Hepatocyte (in vitro differentiated cells): ENCODE measurements around the gene CLDN6. TPM values are rescaled to one million over a fixed set of nuclear protein-coding genes. Genes with fewer than 3 reads are reported as not detected.

Experiments
- DNase-seq: peaks from one replicate; pipeline ENCODE4 v3.0.0-alpha.2; 2016; ENCODE audit warnings: low spot score
- H2AFZ ChIP-seq: fragments of 200-600 bp; sonication (generic); 2 replicates; pipeline ENCODE4 v1.6.0; 2016; ENCODE audit warnings: antibody characterized with exemption, mild to moderate bottlenecking
- H3K27ac ChIP-seq: fragments of 200-600 bp; sonication (generic); 2 replicates; pipeline ENCODE4 v1.5.1; 2016; ENCODE audit warnings: mild to moderate bottlenecking
- H3K27me3 ChIP-seq: fragments of 200-600 bp; sonication (generic); 2 replicates; pipeline ENCODE4 v1.6.1; 2016
- H3K36me3 ChIP-seq: fragments of 200-600 bp; sonication (generic); replicated peaks from 2 replicates; pipeline ENCODE4 v1.5.1; 2016; ENCODE audit warnings: low read depth; ENCODE audit not compliant: insufficient read depth
- H3K4me1 ChIP-seq: fragments of 200-600 bp; sonication (generic); 2 replicates; pipeline ENCODE4 v1.5.1; 2016; ENCODE audit warnings: mild to moderate bottlenecking, moderate library complexity; ENCODE audit not compliant: insufficient read depth
- H3K4me2 ChIP-seq: fragments of 200-600 bp; sonication (generic); 2 replicates; pipeline ENCODE4 v1.6.0; 2016
- H3K4me3 ChIP-seq: fragments of 200-600 bp; sonication (generic); 2 replicates; pipeline ENCODE4 v1.5.1; 2016; ENCODE audit warnings: mild to moderate bottlenecking
- H3K79me2 ChIP-seq: fragments of 200-600 bp; sonication (generic); 2 replicates; pipeline ENCODE4 v1.6.0; 2017; ENCODE audit warnings: mild to moderate bottlenecking
- H3K9me2 ChIP-seq: fragments of 200-600 bp; sonication (generic); replicated peaks from 2 replicates; pipeline ENCODE4 v1.6.0; 2017; ENCODE audit warnings: mild to moderate bottlenecking; ENCODE audit not compliant: insufficient read depth
- H3K9me3 ChIP-seq: fragments of 200-600 bp; sonication (generic); 2 replicates; pipeline ENCODE4 v1.5.1; 2016; ENCODE audit warnings: low read depth, mild to moderate bottlenecking
- H4K20me1 ChIP-seq: fragments of 200-600 bp; sonication (generic); 2 replicates; pipeline ENCODE4 v1.6.0; 2016; ENCODE audit warnings: mild to moderate bottlenecking; ENCODE audit not compliant: insufficient read depth, poor library complexity, severe bottlenecking
- EZH2 ChIP-seq: fragments of 200-600 bp; sonication (generic); IDR thresholded peaks from 2 replicates; pipeline ENCODE4 v1.6.1; 2016; ENCODE audit warnings: antibody characterized with exemption, mild to moderate bottlenecking, borderline replicate concordance
- EZH2phosphoT487 ChIP-seq: fragments of 200-600 bp; sonication (generic); IDR thresholded peaks from one replicate; pipeline ENCODE4 v1.6.1; 2018; ENCODE audit warnings: antibody characterized with exemption, mild to moderate bottlenecking, low read depth, moderate library complexity; ENCODE audit not compliant: unreplicated experiment, severe bottlenecking
- WGBS: methylation state at CpG from one replicate; pipeline ENCODE4 v1.1.6; 2016; ENCODE audit warnings: low lambda C conversion rate; ENCODE audit errors: missing lambda C conversion rate; 5-methylcytosine and 5-hydroxymethylcytosine counted together
- polyA plus RNA-seq: library from polyadenylated mRNA; unstranded; fragments of >200 nt; fragmentation: Nextera tagmentation; extraction: Ambion mirVana; gene quantifications from 2 replicates; pipeline ENCODE4 v1.2.1, GENCODE V29; 2016
- total RNA-seq: library from RNA; depleted of rRNA; stranded (reverse); fragments of >200 nt; gene quantifications from 2 replicates; pipeline ENCODE4 v1.2.3, GENCODE V29; 2014
- TF ChIP-seq, protein P1 (sequence below): fragments of 200-600 bp; sonication (generic); IDR thresholded peaks from 2 replicates; pipeline ENCODE4 v1.5.1; 2016; ENCODE audit warnings: antibody characterized with exemption, mild to moderate bottlenecking; ENCODE audit not compliant: poor library complexity

Gene CLDN6
- total and polyA plus RNA-seq, 2 experiments from 2014 or later: 258 to 568 TPM

DNA sequence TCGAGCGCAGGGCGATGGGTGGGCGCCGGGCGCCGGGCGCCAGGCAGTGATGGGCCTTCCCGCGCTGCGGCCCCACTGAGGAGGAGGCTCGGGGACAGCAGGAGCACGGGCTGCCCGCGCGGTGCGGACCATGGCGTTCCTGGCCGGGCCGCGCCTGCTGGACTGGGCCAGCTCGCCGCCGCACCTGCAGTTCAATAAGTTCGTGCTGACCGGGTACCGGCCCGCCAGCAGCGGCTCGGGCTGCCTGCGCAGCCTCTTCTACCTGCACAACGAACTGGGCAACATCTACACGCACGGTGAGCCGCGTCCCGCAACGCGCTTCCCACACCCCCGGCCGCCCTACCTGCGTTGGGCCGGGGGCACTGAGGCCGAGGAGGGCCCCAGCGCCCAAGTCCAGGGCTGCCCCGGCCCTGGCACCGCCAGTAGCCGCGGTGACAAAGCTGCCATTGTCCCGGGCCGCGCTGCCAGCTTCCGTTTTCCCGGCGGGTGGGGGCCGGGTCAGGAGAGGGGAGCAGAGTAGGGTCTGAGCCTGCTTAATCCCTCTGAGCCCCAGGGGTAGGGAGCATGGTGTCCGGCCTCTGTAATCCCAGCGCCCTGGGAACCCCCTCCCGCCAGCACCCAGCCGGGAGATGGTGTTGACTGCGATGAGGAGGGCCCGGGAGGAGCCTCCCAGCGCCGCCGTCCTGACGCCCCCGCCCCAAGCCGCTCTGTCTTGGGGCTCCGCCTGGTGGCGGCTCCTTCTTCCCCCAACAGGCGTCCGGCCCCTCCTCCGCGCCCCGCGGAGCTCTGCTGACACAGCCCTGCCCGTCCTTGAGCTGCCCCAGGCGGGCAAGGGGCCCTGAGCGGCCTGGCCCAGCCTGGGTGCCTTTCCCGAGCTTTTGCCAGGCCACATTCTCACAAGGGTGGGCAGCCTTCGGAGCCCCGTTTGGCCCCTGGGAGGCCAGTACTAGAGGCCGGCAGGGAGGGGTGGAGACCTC lies 48.1 kb downstream of the CLDN6 start:
- WGBS: 4% methylated on average over 54 of the region's 83 CpGs
- H3K9me2 ChIP-seq: no peaks in the 10 kb centered on the region
- peak overlapping the region; percentile 88 for H3K4me2 ChIP-seq
- TF ChIP-seq, protein P1, sequence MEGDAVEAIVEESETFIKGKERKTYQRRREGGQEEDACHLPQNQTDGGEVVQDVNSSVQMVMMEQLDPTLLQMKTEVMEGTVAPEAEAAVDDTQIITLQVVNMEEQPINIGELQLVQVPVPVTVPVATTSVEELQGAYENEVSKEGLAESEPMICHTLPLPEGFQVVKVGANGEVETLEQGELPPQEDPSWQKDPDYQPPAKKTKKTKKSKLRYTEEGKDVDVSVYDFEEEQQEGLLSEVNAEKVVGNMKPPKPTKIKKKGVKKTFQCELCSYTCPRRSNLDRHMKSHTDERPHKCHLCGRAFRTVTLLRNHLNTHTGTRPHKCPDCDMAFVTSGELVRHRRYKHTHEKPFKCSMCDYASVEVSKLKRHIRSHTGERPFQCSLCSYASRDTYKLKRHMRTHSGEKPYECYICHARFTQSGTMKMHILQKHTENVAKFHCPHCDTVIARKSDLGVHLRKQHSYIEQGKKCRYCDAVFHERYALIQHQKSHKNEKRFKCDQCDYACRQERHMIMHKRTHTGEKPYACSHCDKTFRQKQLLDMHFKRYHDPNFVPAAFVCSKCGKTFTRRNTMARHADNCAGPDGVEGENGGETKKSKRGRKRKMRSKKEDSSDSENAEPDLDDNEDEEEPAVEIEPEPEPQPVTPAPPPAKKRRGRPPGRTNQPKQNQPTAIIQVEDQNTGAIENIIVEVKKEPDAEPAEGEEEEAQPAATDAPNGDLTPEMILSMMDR: peak; percentile 36
- no peak for TF ChIP-seq EZH2phosphoT487
- peak; percentile 84 for DNase-seq
- H3K4me1 ChIP-seq: peaks cover 4% of the 10 kb centered on the region
- no peaks in the 10 kb centered on the region for H3K36me3 ChIP-seq
- H2AFZ ChIP-seq: peak overlapping the region; percentile 63
- no peaks in the 10 kb centered on the region for H3K9me3 ChIP-seq
- H3K27ac ChIP-seq: no peak overlapping the region
- peaks cover 9% of the 10 kb centered on the region for H3K27me3 ChIP-seq
- no peaks in the 10 kb centered on the region for H3K79me2 ChIP-seq
- H4K20me1 ChIP-seq: no peaks in the 10 kb centered on the region
- H3K4me3 ChIP-seq: peak overlapping the region; percentile 26

GRCh38 chr16:2968738-2969544 lies 49.0 kb downstream of the CLDN6 start, which contains the start of gene PAQR4:
Gene PAQR4 (plus strand): TSS chr16:2969348. CDS start chr16:2969675, 327 bp downstream.
- Histone ChIP-seq H3K9me3 (no peaks in the 10 kb centered on the region), H3K4me1 (peaks cover 13% of the 10 kb centered on the region), H3K79me2 (no peaks in the 10 kb centered on the region), H2AFZ (peak within 1 kb of the TSS; percentile 63), H3K4me3 (peak within 1 kb of the TSS; percentile 26), H4K20me1 (no peaks in the 10 kb centered on the region), H3K9me2 (no peaks in the 10 kb centered on the region), H3K36me3 (no peaks in the 10 kb centered on the region), H3K4me2 (peak within 1 kb of the TSS; percentile 88), H3K27me3 (peaks cover 18% of the 10 kb centered on the region), H3K27ac (no peak within 1 kb of the TSS)
- WGBS: 5% methylated on average over 78 of the region's 98 CpGs
- TF ChIP-seq EZH2 (no peak), EZH2phosphoT487 (no peak)
- TF ChIP-seq, protein P1: no peak
- peak; percentile 95 for DNase-seq

GRCh38 chr16:2968368-2968737 lies 49.6 kb downstream of the CLDN6 start:
- 59% methylated on average over 16 of the region's 18 CpGs for WGBS
- Histone ChIP-seq H3K9me3 (no peaks in the 10 kb centered on the region), H3K79me2 (no peaks in the 10 kb centered on the region), H3K4me2 (peak overlapping the region; percentile 88), H2AFZ (no peak overlapping the region), H3K36me3 (no peaks in the 10 kb centered on the region), H3K27me3 (peaks cover 24% of the 10 kb centered on the region), H3K27ac (no peak overlapping the region), H3K4me1 (peaks cover 19% of the 10 kb centered on the region), H4K20me1 (no peaks in the 10 kb centered on the region), H3K9me2 (no peaks in the 10 kb centered on the region), H3K4me3 (no peak overlapping the region)
- DNase-seq: no peak
- TF ChIP-seq EZH2: no peak
- TF ChIP-seq EZH2phosphoT487: no peak
- TF ChIP-seq, protein P1: no peak
